Measurements from ENCODE around the gene M1AP. TPM values are rescaled to one million over a fixed set of nuclear protein-coding genes. Genes with fewer than 3 reads are reported as not detected.
A peak's percentile ranks its signal among the peaks of the same experiment; 100 is the strongest.

M1AP gene
- total RNA-seq, 1 donor from 2014 or later: 0.75 TPM

- no peak overlapping the region for H3K9ac ChIP-seq
- no peak overlapping the region for H3K4me3 Mint-ChIP-seq
- no peaks in the 10 kb centered on the region for H3K79me2 ChIP-seq (ENCODE audit: low read depth)
- no peaks in the 10 kb centered on the region for H3K4me1 Mint-ChIP-seq
- H3F3A ChIP-seq (ENCODE audit: low read depth): no peaks in the 10 kb centered on the region
- no peaks in the 10 kb centered on the region for H4K20me1 ChIP-seq (ENCODE audit: low read depth)
- H3K4me1 ChIP-seq: no peaks in the 10 kb centered on the region
- no peak overlapping the region for H2AFZ ChIP-seq (replicated peaks)
- H3K36me3 ChIP-seq: no peaks in the 10 kb centered on the region
- TF ChIP-seq EZH2 (IDR thresholded peaks at IDR 0.05): no peak
- no peak overlapping the region for H3K4me3 ChIP-seq
- H3K9me3 Mint-ChIP-seq: no peaks in the 10 kb centered on the region
- H3K27me3 ChIP-seq: no peaks in the 10 kb centered on the region
- peaks cover 5% of the 10 kb centered on the region for H3K27me3 Mint-ChIP-seq (ENCODE audit: insufficient read depth, low read depth)
- H3K9me3 ChIP-seq (ENCODE audit: low read depth): no peaks in the 10 kb centered on the region
- no peak for DNase-seq (ENCODE audit: low spot score)
- H3K27ac ChIP-seq: no peak overlapping the region
- H3K36me3 Mint-ChIP-seq: no peaks in the 10 kb centered on the region
- no peak overlapping the region for H3K4me2 ChIP-seq
- H3K27ac Mint-ChIP-seq: no peak overlapping the region
Measured at GRCh38 chr2:74691929-74692328, 43.8 kb upstream of the M1AP start.

GRCh38 chr2:74690571-74690970, 42.4 kb upstream of the M1AP start:
- no peak overlapping the region for H2AFZ ChIP-seq (replicated peaks)
- H3K27ac Mint-ChIP-seq: no peak overlapping the region
- no peaks in the 10 kb centered on the region for H3K27me3 ChIP-seq
- TF ChIP-seq EZH2 (IDR thresholded peaks at IDR 0.05) (no peak), CTCF (IDR thresholded peaks at IDR 0.05) (peak; percentile 90)
- no peak overlapping the region for H3K4me3 ChIP-seq
- no peaks in the 10 kb centered on the region for H3K79me2 ChIP-seq (ENCODE audit: low read depth)
- no peak overlapping the region for H3K9ac ChIP-seq
- no peaks in the 10 kb centered on the region for H3F3A ChIP-seq (ENCODE audit: low read depth)
- H4K20me1 ChIP-seq (ENCODE audit: low read depth): no peaks in the 10 kb centered on the region
- no peak overlapping the region for H3K4me3 Mint-ChIP-seq
- no peaks in the 10 kb centered on the region for H3K4me1 Mint-ChIP-seq
- H3K9me3 ChIP-seq (ENCODE audit: low read depth): no peaks in the 10 kb centered on the region
- H3K4me2 ChIP-seq: no peak overlapping the region
- H3K4me1 ChIP-seq: no peaks in the 10 kb centered on the region
- H3K36me3 Mint-ChIP-seq: no peaks in the 10 kb centered on the region
- H3K27ac ChIP-seq: no peak overlapping the region
- no peaks in the 10 kb centered on the region for H3K36me3 ChIP-seq
- H3K27me3 Mint-ChIP-seq (ENCODE audit: insufficient read depth, low read depth): peaks cover 5% of the 10 kb centered on the region
- no peaks in the 10 kb centered on the region for H3K9me3 Mint-ChIP-seq
- peak; percentile 77 for DNase-seq (ENCODE audit: low spot score)

GRCh38 chr2:74689671-74690070, 41.5 kb upstream of the M1AP start:
- peaks cover 2% of the 10 kb centered on the region for H3K27me3 Mint-ChIP-seq (ENCODE audit: insufficient read depth, low read depth)
- Histone ChIP-seq H3K9me3 (ENCODE audit: low read depth) (no peaks in the 10 kb centered on the region), H3K36me3 (no peaks in the 10 kb centered on the region), H3K27me3 (no peaks in the 10 kb centered on the region), H4K20me1 (ENCODE audit: low read depth) (no peaks in the 10 kb centered on the region), H3K4me1 (no peaks in the 10 kb centered on the region), H2AFZ (replicated peaks) (no peak overlapping the region), H3K27ac (no peak overlapping the region), H3K9ac (no peak overlapping the region), H3K4me3 (no peak overlapping the region), H3F3A (ENCODE audit: low read depth) (no peaks in the 10 kb centered on the region), H3K4me2 (no peak overlapping the region), H3K79me2 (ENCODE audit: low read depth) (no peaks in the 10 kb centered on the region)
- H3K4me1 Mint-ChIP-seq: no peaks in the 10 kb centered on the region
- DNase-seq (ENCODE audit: low spot score): no peak
- no peaks in the 10 kb centered on the region for H3K9me3 Mint-ChIP-seq
- H3K36me3 Mint-ChIP-seq: no peaks in the 10 kb centered on the region
- no peak overlapping the region for H3K4me3 Mint-ChIP-seq
- TF ChIP-seq EZH2 (IDR thresholded peaks at IDR 0.05): no peak
- no peak overlapping the region for H3K27ac Mint-ChIP-seq

GRCh38 chr2:74688881-74689280, 40.8 kb upstream of the M1AP start:
- no peak overlapping the region for H3K4me2 ChIP-seq
- H3K79me2 ChIP-seq (ENCODE audit: low read depth): no peaks in the 10 kb centered on the region
- Mint-ChIP-seq H3K27me3 (ENCODE audit: insufficient read depth, low read depth) (peaks cover 2% of the 10 kb centered on the region), H3K4me3 (no peak overlapping the region), H3K27ac (no peak overlapping the region), H3K4me1 (no peaks in the 10 kb centered on the region), H3K36me3 (no peaks in the 10 kb centered on the region), H3K9me3 (no peaks in the 10 kb centered on the region)
- H3F3A ChIP-seq (ENCODE audit: low read depth): no peaks in the 10 kb centered on the region
- H3K27me3 ChIP-seq: no peaks in the 10 kb centered on the region
- no peaks in the 10 kb centered on the region for H4K20me1 ChIP-seq (ENCODE audit: low read depth)
- DNase-seq (ENCODE audit: low spot score): no peak
- no peaks in the 10 kb centered on the region for H3K36me3 ChIP-seq
- no peaks in the 10 kb centered on the region for H3K9me3 ChIP-seq (ENCODE audit: low read depth)
- H3K4me1 ChIP-seq: no peaks in the 10 kb centered on the region
- H3K9ac ChIP-seq: no peak overlapping the region
- no peak overlapping the region for H3K27ac ChIP-seq
- no peak overlapping the region for H3K4me3 ChIP-seq
- H2AFZ ChIP-seq (replicated peaks): no peak overlapping the region
- TF ChIP-seq EZH2 (IDR thresholded peaks at IDR 0.05) (no peak), CTCF (IDR thresholded peaks at IDR 0.05) (no peak), EZH2phosphoT487 (IDR thresholded peaks at IDR 0.05) (no peak)

All from neural progenitor cell (in vitro differentiated cells).